CD4-positive, alpha-beta T cell treated with Interleukin-21 for 1 hour (primary cell): ENCODE results near the gene ZNF32.
A peak's percentile ranks its signal among the peaks of the same experiment; 100 is the strongest.

Experiments
- DNase-seq: peaks from one replicate; pipeline ENCODE4 v3.0.0-alpha.2; 2020

The ZNF32 gene

DNA sequence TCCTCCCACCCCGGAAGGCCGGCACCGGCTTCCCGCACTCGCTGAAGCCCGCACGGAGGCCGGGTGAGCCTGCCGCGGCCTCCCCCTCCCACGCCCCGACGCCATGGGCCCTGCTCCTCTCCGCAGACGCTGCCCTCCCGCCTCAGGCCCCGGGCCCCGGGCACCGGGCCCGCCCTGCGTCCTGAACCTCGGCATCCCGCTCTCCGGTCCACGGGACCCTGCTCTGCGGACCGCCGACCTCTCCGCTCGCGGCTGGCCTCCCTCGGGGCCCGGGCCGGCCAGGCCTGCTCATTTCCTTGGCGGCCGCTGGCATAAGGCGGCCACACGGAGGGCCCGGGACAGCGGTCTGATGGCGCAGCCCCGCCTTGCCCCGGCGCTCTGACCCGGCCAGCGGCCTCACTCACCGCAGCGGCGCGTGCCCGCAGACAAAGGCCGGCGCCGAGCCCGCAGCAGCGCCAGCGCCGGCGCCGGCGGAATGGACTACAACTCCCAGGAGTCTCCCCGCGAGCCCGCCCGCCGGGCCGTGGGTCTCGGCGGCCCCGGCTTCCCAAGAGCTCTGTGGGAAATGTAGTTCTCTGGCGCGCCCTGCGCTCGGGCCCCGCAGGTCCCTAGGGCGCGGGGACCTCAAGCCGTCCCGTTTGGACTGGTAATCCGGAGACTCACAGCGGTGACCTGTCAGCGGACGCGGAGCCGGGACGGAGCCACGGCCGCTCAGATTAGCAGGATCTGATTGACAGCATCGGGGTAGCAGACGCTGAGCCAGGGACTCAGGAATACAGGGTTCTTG lies at the start of gene ZNF32:
Gene ZNF32, minus strand, starts transcription at position 484 of the 787 bp plus-strand sequence. CDS start 2,748 bp downstream, outside the sequence.
- peak; percentile 85 for DNase-seq

GRCh38 chr10:43698156-43698555 lies 49.5 kb upstream of the ZNF32 start:
- DNase-seq, result no peak

DNA sequence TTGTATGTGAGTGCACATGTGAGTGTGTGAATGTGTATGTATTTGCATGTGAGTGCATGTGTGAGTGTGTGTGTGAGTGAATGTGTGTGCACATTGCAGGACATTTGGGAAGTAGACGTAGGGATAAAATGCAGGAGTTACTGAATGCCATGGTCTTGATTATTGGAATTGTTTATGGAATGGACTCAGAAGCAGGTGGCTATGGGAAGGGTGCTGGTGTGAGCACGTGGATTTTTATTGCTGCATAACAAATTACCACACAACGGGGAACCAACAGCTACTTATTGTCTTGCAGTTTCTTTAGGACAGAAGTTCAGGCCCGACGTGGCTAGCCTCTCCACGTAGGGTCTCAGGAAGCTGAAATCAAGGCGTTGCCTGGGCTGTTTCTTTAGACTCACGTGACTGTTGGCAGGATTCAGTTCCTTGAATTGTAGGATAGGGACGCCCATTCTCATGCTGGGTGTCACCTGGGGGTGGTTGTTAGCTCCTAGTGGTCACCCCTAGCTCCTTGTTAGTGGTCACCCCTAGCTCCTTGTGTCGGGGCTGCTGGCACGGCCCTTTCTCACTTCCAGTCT lies 48.3 kb upstream of the ZNF32 start:
- no peak for DNase-seq

- DNase-seq, result no peak
Observed at GRCh38 chr10:43695730-43696129, 47.0 kb upstream of the ZNF32 start.

GRCh38 chr10:43695321-43695720 lies 46.6 kb upstream of the ZNF32 start:
- DNase-seq, result no peak

- no peak for DNase-seq
Observed at GRCh38 chr10:43694526-43694925, 45.8 kb upstream of the ZNF32 start.

GRCh38 chr10:43693602-43694001 lies 44.9 kb upstream of the ZNF32 start:
- no peak for DNase-seq

- no peak for DNase-seq
Observed at GRCh38 chr10:43692051-43692825, 43.6 kb upstream of the ZNF32 start.

GRCh38 chr10:43691485-43691884 lies 42.8 kb upstream of the ZNF32 start:
- DNase-seq, result no peak

GRCh38 chr10:43689955-43690771 lies 41.5 kb upstream of the ZNF32 start:
- peak; percentile 85 for DNase-seq

DNA sequence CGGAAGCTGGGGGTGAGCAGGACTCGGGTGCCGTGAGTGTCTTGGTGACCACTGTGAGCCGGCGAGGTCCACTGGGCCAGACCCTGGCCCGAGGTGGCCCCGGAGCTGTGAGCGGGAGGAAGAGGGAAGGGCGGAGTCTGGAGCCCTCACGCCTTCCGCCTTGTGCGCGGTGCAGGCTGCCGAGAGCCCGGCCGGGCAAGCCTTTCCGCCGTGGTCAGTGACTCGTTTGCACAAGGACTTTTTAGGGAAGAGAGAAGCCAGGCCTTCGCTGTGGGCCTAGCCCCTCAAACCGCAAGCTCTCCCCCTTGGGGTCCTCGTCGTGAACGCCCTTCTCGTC lies 40.9 kb upstream of the ZNF32 start:
- peak; percentile 22 for DNase-seq

DNA sequence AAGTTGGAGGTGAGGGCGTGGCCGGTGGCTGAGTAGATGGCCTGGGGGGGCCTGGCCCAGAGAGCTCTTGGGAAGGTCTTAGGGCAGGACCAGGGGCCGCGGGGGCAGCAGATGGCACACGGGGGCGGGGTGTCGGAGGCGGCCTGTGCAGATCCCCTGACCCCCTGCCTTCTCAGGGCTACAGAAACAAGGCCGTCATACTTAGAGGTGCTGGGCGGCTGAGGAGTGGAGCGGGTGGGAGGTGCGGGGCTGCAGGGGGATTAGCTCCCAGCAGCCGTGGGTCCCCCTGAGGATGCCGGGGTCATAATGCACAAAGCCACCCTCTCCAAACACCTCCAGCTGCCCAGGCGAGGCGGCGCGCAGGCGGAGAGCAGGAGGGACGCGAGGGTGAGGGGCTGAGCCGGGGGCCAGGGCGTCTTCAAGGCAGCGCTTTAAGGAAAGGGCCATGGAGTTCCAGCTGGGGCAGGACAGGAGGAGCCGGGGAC lies 40.4 kb upstream of the ZNF32 start:
- DNase-seq, result no peak

GRCh38 chr10:43688348-43688892 lies 39.7 kb upstream of the ZNF32 start:
- no peak for DNase-seq

DNA sequence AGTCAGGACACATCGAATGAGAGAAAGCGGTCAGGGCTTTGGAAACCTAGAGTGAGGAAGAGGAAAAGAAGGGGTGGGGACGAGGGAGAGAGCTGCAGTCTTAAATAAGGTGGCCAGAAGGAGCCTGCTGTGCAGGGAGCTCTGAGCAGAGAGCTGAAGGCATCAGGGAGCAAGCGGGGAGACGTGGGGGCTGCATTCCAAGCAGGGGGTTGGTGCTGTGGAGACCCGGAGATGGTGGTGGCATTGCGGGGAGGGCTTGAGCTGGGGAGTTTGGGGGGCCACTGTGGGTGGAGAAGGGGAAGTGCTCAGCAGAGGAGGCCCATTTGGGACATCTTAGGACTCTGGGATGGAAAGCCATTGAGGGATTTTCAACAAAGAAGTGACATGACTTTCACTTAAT lies 38.7 kb upstream of the ZNF32 start:
- no peak for DNase-seq

GRCh38 chr10:43686414-43686813 lies 37.7 kb upstream of the ZNF32 start:
- DNase-seq, result no peak

DNA sequence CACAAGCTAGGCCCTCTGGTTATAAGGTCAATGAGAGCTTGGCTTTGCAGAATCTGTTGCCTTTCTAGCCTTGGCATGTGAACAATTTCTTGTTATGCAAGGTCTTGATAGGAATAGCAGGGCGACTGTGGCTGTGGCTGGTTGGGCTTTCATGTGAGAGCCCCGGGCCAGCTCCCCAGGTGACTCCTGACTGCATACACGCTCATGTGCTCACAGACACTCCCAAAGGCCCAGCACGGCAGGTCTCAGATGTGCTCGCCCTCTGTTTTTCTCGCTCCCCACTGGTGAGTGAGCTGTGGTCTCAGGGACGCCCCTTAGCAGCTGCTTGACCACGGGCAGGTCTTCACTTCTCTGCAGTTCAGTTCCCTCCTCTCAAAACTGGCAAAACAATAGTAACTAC lies 37.1 kb upstream of the ZNF32 start:
- DNase-seq, result no peak

DNA sequence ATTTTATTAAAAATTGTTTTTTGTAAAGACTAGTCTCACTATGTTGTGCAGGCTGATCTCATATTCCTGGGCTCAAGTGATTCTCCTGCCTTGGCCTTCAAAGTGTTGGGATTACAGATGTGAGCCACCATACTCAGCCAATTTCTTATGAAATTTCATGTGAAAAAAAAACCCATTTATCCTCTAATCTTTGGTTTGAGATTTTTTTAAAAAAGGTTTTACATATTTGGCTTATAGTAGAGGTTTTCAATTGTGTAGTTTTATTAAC lies 35.5 kb upstream of the ZNF32 start:
- no peak for DNase-seq

DNA sequence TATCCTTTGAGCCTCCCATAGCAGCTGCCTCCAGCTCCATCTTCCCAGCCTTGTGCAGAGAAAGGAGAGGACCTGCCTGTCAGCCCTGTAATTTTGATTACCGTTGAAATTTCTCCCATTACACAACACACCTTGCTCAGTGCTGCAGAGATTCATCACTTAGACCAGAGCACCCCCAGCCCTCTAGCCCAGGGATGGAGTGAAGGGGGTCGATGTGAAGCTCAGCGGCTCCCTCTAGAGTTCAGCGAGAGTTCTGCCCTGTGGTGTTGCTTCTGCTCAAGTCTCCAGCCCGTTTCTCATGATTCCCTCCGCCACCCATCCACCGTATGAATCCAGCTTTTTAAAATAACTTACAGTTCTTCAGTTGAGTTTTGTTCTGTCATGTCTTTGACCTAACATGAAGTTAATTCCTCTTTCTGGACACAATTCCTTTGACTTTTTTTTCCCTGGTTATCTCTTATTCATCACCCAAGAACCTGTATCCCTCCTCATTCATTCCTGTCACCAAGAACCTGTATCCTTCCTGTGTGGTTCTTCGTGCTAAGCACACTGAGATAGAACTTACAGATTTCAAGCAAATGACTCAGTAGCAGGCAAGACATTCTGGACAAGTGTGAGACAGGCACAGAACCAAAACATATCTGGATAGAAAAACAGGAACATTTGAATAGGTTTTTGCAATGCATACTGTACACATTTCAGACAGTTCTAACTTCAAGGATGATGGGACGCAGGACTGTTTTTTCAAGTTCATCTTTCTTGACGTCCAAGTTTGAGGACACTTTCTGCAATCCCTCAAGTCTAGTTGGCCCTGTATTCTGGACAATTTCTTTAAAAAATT lies 35.0 kb upstream of the ZNF32 start:
- DNase-seq, result peak; percentile 6

DNA sequence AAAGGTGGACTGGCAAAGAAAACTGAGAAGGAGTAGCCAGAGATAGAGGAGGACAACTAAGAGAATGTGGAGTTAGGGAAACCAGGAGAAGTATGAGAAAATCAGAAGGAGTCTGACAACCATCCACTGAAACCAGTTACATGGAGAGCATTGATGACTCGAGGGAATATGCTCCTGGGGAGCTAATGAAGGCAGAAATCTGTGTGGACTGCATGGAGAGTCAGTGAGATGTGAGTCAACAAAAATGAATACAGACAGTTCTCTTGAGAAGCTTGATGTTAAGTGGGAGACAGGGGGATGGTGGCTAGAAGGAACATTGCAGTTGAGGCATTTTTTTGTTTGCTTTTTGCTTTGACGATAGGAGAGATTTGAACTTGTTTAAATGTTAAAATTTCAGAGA lies 34.3 kb upstream of the ZNF32 start:
- no peak for DNase-seq

- no peak for DNase-seq
Observed at GRCh38 chr10:43681721-43682120, 33.0 kb upstream of the ZNF32 start.

DNA sequence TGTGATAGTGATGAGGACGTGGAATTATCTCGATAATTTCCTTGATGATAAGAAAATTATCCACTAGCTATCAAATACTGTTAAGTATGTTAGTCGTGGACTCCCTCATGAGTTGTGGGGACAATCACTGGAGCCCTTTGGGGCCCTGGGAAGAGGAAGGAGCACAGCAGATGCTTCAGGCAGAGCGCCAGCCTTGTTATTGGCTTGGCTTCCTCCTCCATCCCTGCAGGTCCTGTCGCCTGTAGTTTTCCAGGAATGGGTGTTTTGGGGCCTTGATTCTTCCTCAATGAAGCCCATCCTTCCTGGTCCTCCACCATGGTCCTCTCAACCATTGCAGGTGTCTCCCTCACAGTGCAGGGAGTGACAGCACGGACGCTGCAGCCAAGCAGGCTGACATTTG lies 32.5 kb upstream of the ZNF32 start:
- no peak for DNase-seq

DNA sequence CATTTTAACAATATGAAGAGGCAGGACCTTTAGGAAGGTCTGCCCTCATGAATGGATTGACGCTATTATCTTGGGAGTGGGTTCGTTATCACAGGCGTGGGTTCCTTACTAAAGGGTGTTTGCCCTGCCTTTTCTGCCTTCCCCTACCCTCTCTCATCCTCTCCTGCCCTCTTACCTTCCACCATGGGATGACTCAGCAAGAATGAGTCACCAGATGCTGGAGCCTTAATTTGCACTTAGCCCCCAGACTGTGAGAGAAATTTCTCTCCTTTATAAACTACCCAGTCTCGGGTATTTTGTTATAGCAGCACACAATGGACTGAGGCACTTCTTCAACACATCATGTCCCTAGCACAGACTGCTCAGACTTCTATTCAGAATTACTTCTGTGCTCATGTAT lies 31.4 kb upstream of the ZNF32 start:
- no peak for DNase-seq
